ENCODE results near the gene PPM1E. TPM values are rescaled to one million over a fixed set of nuclear protein-coding genes. Genes with fewer than 3 reads are reported as not detected.
A peak's percentile ranks its signal among the peaks of the same experiment; 100 is the strongest.
"Not testable (repeated sequence)": the region's sequence is repeated elsewhere in the genome, so short reads cannot be mapped to it uniquely, and the experiment has no call there.

The PPM1E gene
- total RNA-seq, 1 donor from 2014 or later: 0.20 TPM

DNA sequence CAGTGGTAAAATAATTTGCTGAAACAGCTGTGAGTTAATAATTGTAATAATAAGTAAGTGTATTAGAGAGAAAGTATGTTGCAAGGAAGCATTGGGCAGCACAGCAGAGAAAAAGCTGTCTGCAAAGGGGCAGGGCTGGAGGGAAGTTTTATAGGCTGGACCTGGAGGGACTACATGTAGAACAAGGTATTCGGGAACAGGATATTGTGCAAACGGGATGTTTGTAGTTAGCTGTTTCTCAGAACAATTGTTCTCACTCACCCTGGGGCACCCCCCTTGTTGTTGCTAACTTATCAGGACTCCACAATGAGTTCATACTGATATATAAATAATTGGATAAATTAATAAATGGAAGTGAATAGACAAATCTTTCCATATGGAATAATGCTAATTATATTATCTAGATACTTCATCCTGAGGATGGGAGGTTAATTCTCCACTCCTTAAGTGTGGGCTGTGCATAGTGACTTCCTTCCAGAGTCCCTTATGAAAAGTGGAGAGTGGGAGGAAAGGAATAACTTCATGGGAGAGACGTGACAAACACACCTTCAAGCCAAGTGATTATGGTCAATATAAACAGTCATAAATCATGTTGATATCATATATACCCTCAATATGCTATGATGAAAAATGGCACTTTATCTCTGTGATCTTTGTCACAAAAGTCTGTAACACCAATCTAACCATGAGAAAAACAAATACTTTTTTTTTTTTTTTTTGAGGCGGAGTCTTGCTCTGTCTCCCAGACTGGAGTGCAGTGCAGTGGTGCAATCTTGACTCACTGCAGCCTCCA, 85.4 kb downstream of the PPM1E start:
- peak; percentile 45 to 77 for DNase-seq (ENCODE audit: low read depth in 2 of 2)

DNA sequence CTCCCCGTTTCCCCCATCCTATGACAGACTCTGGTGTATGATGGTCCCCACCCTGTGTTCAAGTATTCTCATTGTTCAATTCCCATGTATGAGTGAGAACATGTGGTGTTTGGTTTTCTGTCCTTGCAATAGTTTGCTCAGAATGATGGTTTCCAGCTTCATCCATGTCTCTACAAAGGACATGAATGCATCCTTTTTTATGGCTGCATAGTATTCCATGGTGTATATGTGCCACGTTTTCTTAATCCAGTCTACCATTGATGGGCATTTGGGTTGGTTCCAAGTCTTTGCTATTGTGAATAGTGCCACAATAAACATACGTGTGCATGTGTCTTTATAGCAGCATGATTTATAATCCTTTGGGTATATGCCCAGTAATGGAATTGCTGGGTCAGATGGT, 90.8 kb downstream of the PPM1E start:
- not testable (repeated sequence) for DNase-seq (ENCODE audit: low read depth in 2 of 2)

DNA sequence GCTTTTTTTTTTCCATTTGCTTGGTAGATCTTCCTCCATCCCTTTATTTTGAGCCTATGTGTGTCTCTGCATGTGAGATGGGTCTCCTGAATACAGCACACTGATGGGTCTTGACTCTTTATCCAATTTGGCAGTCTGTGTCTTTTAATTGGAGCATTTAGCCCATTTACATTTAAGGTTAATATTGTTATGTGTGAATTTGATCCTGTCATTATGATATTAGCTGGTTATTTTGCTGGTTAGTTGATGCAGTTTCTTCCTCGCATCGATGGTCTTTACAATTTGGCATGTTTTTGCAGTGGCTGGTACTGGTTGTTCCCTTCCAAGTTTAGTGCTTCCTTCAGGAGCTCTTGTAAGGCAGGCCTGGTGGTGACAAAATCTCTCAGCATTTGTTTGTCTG, 94.5 kb downstream of the PPM1E start:
- DNase-seq (ENCODE audit: low read depth in 2 of 2): not testable (repeated sequence)

DNA sequence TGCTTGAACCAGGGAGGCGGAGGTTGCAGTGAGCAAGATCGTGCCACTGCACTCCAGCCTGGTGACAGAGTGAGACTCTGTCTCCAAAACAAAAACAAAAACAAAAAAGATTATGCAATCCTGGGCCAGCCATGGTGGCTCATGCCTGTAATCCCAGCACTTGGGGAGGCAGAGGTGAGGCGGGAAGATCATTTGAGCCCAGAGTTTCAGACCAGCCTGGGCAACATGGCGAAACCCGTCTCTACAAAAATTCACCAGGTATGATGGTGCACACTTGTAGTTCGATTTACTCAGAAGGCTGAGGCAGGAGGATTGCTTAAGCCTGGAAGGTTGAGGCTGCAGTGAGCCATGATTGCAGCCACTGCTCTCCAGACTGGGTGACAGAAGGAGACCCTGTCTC, 109.6 kb downstream of the PPM1E start:
- DNase-seq (ENCODE audit: low read depth in 2 of 2): no peak

DNA sequence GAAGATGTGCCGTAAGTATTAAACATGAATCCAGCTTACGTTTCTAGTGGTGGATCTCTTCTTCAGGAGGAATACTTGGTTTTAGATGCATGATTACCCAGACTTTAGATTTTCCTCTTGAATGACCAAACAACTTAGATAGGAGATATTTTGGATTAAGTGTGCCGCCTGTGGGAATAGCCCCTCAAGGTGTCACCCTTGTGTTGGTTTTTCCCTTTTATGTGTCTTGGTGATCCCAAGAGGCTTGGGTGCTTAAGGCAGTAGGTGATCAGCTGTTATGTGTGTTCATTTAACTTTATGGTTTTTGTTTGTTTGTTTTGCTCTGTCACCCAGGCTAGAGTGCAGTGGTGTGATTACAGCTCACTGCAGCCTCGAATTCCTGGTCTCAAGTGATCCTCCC, 115.1 kb downstream of the PPM1E start:
- DNase-seq (ENCODE audit: low read depth in 2 of 2): peak in 1 of 2 donors; percentile 1

DNA sequence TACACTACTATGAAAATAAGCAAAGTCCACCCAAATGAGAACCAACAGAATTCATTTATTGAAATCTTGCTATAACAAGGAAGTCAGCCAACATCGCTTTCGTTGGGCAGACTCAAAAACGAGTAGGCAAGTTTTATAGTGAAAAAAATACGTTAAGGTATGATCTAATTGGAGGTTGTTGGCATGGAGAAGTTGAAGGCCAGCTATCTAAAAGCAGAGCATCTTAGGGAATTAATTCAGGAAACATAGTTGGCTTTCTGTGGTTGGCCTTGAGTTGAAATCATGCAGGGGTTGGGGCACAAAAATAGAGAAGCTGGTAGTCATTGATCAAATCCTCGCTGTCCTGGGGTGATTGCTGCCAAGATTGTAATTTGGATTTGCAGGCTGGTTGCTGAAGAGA, 118.3 kb downstream of the PPM1E start:
- no peak for DNase-seq (ENCODE audit: low read depth in 2 of 2)

DNA sequence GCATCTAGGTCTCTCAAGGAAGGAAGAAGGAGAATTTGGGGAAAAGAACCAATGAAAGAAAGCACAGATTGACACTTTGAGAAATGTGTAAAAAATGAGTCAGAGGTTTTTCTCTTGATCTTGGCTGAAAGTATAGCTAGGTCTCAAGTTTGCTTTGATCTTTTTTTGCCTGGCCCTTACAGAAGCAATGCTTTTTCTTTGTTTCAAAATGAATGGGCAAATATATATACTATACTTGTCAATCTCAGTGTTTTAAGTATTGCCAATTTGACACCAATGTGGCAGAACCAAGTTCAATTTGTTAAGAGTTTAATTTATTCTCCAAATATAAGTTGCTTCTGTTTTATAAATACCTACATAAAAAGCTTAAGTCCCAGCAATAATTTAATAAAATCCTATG, 119.6 kb downstream of the PPM1E start:
- DNase-seq (ENCODE audit: low read depth in 2 of 2): no peak

DNA sequence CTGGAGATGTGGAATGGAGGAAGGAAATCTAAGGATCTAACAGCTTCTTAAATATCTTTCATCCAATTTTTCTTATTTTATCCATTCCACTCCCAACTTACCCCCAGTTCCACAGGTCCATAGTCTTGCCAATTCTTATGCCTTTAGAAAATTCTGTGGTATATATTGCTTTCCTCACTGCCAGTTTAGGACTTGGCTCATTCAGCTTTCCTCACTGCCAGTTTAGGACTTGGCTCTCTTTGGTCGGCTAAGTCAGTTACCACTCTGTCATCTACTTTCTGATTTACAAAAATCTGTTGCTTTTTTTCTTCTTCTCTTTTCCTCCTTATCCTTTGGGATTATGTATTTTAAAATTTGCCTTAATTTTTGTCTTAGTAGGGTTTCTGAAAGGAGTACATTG, 128.5 kb downstream of the PPM1E start:
- no peak for DNase-seq (ENCODE audit: low read depth in 2 of 2)

DNA sequence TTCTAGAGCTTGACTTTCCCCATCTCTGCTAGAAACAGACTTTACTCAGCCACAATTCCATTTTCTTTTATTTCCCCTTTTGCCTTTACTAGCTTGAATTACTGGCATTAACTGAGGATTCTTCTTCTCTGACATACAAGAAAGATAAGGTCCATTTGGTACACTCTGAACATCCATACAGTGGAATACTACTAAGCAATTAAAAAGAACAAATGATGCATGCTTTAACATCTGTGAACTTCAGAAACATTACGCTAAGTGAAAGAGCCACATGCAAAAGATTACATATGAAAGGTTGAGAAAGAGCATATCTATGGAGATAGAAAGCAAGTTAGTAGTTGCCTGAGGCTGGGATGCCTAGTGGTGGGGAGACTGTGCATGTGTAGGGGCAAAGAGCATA, 130.9 kb downstream of the PPM1E start:
- no peak for DNase-seq (ENCODE audit: low read depth in 2 of 2)

DNA sequence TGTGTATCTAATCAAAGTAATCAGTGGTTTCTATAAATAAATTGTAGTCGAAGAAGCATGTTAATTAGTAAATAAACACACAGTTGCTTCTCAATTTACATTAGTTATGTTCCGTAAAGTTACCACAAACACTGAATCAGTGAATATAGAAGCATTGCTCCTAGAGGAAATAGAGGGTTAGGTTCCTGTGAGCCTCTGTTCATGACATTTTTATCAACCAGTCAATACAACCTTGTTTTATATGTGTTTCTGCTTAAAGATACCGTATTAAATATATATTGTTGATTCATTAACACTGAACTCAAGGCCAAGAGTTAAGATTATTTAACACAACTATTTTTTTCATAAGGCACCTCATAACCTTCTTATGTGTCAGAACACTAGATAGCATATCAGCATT, 134.3 kb downstream of the PPM1E start:
- DNase-seq (ENCODE audit: low read depth in 2 of 2): no peak

DNA sequence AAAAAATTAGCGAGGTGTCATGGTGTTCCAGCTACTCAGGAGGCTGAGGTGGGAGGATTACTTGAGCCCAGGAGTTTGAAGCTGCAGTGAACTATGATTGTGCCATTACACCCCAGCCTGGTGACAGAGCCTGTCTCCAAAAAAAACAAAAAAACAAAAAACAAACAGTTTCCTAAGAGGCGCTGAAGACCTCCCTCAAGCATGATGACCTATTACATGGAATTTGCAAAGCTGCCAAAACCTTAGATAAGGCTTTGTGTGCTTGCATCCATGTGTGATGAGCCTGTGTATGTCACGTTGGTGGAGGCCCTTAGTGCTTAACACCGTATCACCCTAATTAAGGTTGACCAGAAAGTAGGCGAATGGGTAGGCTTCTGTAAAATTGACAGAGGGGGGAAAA, 143.5 kb downstream of the PPM1E start:
- no peak for DNase-seq (ENCODE audit: low read depth in 2 of 2)

DNA sequence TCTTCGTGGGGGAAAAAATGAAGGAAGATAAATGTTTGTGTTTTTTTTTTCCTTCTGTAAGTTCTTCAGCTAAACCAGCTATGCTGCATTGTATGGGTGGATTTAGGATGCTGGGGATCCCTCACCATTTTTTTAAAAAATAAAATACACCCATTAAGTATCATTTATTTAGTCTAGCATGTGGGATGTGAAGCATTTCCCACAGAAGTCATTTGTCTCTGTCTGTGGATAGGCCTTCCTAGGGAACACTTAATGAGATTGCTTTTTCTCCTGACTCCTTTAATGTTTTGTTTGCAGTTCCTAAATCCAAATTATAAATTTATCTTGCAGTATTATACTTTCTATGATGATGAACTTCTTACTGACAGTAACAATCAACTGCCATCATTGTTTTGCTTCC, 146.7 kb downstream of the PPM1E start:
- DNase-seq (ENCODE audit: low read depth in 2 of 2): no peak

DNA sequence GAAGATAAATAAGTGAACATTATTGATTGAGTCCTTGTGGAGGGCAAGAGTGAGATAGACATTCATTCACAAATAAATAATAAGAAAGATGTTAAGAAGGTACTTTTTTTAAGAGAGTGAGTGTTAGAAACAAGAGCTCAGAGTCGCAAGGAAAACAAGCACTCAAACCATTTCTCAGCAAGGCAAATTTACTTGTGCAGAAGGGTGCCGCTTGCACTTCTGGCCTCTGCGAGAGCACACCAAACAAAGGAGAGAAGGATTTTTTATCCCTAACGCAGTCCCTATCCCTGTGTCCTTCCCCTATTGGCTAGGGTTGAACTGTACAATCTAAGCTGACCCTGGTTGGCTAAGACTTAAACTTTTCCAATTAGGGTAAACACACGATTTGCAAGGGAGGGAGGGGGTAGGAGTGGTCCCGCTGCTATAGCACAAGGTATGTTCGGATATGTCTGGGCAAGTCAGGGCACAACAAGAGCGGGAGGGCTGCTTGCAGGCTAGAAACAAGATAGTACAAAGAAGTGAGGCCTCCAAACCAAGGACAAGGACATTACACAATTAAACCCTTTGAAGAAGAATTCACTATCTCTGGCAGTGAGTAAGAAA, 156.2 kb downstream of the PPM1E start:
- DNase-seq (ENCODE audit: low read depth in 2 of 2): no peak

DNA sequence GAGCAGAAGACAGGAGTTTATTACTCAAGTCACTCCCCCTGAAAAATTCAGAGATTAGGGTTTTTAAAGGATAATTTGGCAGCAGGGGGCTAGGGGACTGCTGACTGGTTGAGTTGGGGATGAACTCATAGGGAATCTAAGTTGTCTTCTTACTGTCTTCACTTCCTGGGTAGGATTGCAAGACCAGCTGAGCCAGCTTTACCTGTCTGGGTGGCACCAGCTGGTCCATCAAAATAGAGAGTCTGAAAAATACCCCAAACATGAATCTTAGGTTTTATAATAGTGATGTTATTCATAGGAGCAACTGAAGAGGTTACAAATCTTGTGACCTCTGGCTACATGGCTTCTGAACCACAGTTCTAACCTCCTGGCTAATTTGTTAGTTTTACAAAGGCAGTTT, 157.9 kb downstream of the PPM1E start:
- DNase-seq (ENCODE audit: low read depth in 2 of 2): no peak

DNA sequence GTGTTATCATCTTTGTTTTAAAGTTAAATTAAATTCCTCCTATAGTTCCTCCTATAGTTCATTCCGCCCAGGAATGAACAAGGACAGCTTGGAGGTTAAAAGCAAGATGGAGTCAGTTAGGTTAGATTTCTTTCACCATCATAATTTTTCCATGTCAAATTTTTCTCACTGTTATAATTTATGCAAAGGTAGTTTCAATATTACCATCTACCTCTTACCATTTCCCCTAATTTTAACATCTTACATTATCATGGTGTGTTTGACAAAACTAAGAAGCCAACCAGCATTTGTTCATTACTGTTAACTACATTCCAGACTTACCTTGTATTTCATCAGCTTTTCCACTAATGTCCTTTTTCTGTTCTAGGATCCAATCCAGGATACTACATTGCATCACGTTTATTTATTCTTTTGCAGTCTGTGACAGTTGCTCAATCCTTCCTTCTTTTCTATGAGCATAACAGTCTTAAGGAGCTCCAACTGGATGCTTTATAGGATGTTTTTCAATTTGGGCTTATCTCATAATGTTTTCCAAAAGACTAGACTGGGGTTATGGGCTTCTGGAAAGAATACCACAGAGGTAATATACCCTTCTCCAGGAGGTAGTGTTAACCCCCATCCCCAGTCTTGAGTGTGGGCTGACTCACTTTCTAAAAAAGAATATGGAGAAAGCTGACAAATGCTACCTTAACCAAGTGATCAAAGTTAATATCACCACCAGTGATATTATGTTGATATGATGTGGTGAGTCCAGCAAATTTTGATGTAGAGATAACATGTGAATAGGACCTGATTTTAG, 158.5 kb downstream of the PPM1E start:
- no peak for DNase-seq (ENCODE audit: low read depth in 2 of 2)

DNA sequence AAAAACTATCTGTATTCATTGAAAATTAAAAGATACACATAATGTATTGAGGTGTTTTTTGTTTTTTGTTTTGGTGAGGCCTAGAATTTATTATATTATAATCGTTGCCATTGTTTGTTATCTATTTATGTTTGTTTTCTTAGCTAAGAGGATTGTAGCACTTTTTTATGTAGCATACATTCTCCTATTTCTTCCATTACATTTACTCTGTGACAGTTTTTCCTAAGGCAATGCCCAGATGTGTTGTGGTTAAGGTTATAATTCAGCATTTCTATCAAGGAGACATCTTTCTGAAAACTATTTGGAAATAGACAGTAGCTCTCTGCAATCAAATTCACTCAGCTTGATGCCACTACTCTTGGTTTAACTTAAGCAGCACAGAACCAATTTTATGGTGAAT, 161.6 kb downstream of the PPM1E start:
- no peak for DNase-seq (ENCODE audit: low read depth in 2 of 2)

DNA sequence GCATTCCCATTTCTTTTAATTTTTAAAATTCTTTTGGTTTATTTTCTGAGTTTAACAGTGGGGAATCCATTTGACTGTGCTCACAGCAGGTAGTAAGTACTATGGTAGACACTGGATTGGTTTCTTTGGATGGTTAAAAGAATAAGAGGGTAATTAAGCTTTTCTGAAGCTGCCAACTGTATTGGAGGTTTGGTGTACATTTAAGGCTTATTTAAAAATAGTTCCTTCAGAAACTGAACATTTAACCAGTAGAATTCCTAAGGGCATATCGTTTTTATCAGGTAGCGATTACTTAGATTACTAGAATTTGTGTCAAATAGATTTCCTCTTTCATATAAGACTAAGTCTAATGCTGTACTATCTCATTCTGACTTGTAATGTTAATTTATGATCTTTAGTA, 162.4 kb downstream of the PPM1E start:
- no peak for DNase-seq (ENCODE audit: low read depth in 2 of 2)

DNA sequence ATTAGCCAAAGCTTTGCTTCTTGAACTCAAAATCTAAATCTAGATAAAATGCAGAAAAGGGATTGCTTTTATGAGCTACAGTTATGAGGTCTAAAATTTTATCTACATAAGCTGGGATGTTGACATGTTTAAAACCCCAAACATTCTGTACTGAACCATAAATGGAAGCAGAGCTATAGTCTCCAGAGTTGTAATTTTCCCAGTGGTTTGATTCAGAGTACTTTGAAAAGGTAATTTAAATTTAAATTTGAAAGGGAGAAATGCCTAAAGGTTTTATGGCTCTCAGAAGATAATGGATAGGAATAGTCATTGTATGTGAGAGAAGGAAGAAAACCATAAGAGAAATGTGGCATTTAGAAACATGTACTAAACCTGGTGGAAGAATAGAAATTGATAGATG, 163.2 kb downstream of the PPM1E start:
- DNase-seq (ENCODE audit: low read depth in 2 of 2): no peak

DNA sequence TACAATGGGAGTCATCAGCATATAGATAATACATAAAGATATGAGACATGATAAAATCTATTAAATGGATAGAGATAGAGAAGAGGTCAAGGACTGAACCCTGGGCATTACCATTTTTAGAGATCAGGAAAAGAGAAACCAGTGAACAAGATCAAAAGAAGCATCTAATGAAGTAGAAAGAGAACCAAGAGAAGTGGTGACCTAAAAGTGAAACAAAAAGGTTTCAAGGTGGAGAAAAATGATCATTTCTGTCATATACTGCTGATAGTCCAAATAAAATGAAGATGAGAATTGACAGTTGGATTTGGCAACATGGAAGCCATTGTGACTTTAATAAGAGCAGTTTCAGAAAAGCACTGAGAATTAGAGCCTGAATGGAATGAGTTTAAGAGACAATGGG, 165.1 kb downstream of the PPM1E start:
- DNase-seq (ENCODE audit: low read depth in 2 of 2): no peak

DNA sequence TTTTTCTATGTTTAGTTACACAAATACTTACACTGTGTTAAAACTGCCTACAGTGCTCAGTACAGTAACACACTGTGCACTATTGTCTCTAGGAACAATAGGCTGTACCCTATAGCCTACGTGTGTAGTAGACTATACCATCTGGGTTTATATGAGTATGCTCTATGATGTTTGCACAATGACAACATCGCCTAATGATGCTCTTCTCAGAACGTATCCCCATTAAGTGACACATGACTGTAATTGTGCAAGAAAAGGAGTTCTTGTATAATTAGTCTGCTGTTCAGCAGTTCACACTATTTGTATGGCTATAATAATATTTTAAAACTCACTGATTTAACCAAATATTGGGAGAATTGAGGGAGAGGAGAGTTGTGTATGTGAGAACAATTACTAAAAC, 177.3 kb downstream of the PPM1E start:
- no peak for DNase-seq (ENCODE audit: low read depth in 2 of 2)

DNA sequence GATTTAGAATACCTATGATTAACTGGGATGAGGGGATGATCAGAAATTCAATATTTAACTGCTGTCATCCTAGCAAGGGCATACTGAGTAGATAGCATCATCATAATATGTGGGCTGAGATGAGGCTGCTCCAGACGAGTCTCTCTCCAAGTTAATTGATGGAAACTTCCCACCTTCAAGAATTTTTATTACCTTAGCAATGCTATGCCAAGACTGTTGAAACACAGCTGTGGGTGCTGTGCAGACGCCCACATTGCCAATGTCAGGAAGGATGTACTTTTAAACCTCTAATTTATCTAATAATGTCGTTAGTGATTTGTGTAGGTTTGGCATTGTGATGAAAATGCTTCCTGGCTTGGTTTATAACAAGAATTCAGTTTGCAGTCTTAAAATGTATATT, 180.6 kb downstream of the PPM1E start:
- no peak for DNase-seq (ENCODE audit: low read depth in 2 of 2)

DNA sequence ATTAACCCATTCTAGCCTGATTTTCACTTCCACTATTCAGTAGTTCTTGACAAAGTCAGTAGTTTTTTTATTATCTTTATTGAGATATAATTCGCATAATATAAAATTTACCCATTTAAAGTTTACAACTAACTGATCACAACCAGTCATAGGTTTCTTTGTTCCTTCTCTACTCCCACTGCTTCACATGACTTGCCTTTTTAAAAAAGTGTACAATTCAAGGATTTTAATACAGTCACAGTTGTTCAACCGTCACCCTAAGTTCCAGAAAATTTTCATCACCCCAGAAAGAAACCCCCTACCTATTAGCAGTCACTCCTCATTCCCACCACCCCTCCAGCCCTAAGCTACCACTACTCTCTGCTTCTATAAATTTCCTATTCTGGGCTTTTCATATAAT, 188.5 kb downstream of the PPM1E start:
- DNase-seq (ENCODE audit: low read depth in 2 of 2): no peak

DNA sequence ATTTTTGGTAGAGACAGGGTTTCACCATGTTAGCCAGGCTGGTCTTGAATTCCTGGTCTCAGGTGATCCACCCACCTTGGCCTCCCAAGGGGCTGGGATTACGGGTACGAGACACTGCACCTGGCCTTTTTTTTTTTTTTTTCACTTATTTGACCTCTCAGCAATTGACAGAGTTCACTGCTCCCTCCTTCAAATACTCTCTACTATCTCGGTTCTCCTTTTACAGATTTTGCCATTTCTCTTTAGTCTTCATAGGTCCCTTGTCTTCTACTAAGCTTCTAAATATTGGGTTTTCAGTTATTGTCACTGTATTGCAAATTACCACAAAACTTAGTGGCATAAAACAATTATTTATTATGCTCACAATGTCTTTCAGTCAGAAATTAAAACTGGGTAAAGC, 191.8 kb downstream of the PPM1E start:
- DNase-seq (ENCODE audit: low read depth in 2 of 2): no peak

All from lung microvascular endothelial cell (primary cell).